Measurements from ENCODE around the gene NUP188.

- TF ChIP-seq CTCF (IDR thresholded peaks at IDR 0.05; ENCODE audit: insufficient read depth, low read depth, low read length) (no peak), EZH2 (IDR thresholded peaks at IDR 0.05; ENCODE audit: insufficient read depth, low read length) (no peak)
Measured at GRCh38 chr9:128912270-128912853, 35.1 kb upstream of the NUP188 start.
